Panc1 (cell line): Measurements from ENCODE around the gene BABAM2.
"Not testable (repeated sequence)": the region's sequence is repeated elsewhere in the genome, so short reads cannot be mapped to it uniquely, and the experiment has no call there.

Experiments used
- POLR2AphosphoS5 ChIP-seq: IDR thresholded peaks from 2 replicates; pipeline ENCODE4 v1.6.1; 2012; ENCODE audit warnings: mild to moderate bottlenecking, low read depth, low read length, moderate library complexity
- TCF7L2 ChIP-seq: IDR thresholded peaks from 2 replicates; pipeline ENCODE4 v1.6.1; 2011; ENCODE audit warnings: mild to moderate bottlenecking, low read depth, low read length, inconsistent platforms
- TF ChIP-seq, protein P1 (sequence below): fragments of 450-650 bp; IDR thresholded peaks from 2 replicates; pipeline ENCODE4 v1.5.1; 2017; ENCODE audit warnings: mild to moderate bottlenecking
- TF ChIP-seq, protein P2 (sequence below), 2 experiments: IDR thresholded peaks; 2 replicates each; pipeline ENCODE4 v1.6.1; 2011 to 2012; ENCODE audit warnings: low read depth in 2 of 2, control low read depth in 1 of 2, low read length in 1 of 2, mild to moderate bottlenecking in 1 of 2, moderate library complexity in 1 of 2; ENCODE audit not compliant: insufficient read depth in 1 of 2

DNA sequence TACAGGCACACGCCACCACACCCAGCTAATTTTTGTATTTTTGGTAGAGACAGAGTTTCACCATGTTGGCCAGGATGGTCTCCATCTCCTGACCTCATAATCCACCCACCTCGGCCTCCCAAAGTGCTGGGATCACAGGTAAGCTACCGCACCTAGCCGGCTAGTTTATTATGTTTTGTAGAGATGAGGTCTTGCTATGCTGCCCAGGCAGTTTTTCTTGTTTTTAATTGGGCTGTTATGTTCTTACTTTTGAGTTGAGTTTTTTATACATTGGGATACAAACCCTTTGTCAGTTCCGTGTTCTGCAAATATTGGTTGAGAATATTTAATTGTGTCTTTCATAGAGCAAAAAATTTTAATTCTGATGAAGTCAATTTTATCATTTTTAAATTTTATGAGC is 368.7 kb downstream of the BABAM2 start:
- not testable (repeated sequence) for TF ChIP-seq POLR2AphosphoS5, TCF7L2
- TF ChIP-seq, protein P1, sequence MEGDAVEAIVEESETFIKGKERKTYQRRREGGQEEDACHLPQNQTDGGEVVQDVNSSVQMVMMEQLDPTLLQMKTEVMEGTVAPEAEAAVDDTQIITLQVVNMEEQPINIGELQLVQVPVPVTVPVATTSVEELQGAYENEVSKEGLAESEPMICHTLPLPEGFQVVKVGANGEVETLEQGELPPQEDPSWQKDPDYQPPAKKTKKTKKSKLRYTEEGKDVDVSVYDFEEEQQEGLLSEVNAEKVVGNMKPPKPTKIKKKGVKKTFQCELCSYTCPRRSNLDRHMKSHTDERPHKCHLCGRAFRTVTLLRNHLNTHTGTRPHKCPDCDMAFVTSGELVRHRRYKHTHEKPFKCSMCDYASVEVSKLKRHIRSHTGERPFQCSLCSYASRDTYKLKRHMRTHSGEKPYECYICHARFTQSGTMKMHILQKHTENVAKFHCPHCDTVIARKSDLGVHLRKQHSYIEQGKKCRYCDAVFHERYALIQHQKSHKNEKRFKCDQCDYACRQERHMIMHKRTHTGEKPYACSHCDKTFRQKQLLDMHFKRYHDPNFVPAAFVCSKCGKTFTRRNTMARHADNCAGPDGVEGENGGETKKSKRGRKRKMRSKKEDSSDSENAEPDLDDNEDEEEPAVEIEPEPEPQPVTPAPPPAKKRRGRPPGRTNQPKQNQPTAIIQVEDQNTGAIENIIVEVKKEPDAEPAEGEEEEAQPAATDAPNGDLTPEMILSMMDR: not testable (repeated sequence)
- TF ChIP-seq, protein P2, sequence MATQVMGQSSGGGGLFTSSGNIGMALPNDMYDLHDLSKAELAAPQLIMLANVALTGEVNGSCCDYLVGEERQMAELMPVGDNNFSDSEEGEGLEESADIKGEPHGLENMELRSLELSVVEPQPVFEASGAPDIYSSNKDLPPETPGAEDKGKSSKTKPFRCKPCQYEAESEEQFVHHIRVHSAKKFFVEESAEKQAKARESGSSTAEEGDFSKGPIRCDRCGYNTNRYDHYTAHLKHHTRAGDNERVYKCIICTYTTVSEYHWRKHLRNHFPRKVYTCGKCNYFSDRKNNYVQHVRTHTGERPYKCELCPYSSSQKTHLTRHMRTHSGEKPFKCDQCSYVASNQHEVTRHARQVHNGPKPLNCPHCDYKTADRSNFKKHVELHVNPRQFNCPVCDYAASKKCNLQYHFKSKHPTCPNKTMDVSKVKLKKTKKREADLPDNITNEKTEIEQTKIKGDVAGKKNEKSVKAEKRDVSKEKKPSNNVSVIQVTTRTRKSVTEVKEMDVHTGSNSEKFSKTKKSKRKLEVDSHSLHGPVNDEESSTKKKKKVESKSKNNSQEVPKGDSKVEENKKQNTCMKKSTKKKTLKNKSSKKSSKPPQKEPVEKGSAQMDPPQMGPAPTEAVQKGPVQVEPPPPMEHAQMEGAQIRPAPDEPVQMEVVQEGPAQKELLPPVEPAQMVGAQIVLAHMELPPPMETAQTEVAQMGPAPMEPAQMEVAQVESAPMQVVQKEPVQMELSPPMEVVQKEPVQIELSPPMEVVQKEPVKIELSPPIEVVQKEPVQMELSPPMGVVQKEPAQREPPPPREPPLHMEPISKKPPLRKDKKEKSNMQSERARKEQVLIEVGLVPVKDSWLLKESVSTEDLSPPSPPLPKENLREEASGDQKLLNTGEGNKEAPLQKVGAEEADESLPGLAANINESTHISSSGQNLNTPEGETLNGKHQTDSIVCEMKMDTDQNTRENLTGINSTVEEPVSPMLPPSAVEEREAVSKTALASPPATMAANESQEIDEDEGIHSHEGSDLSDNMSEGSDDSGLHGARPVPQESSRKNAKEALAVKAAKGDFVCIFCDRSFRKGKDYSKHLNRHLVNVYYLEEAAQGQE (IDR thresholded peaks at IDR 0.05; ENCODE audit: insufficient read depth in 1 of 2, low read depth in 2 of 2, low read length in 1 of 2): not testable (repeated sequence)
